UCSD-AML1 (cell line): ENCODE measurements around the gene PLSCR2.
"Not testable (repeated sequence)": the region's sequence is repeated elsewhere in the genome, so short reads cannot be mapped to it uniquely, and the experiment has no call there.

ENCODE experiments used
- DNase-seq: peaks from one replicate; lab custom pipeline; 2025; ENCODE audit not compliant: unreplicated experiment; lab: John Stamatoyannopoulos, UW

PLSCR2 gene, protein sequence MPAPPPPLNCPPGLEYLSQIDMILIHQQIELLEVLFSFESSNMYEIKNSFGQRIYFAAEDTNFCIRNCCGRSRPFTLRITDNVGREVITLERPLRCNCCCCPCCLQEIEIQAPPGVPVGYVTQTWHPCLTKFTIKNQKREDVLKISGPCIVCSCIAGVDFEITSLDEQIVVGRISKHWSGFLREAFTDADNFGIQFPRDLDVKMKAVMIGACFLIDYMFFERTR

DNA sequence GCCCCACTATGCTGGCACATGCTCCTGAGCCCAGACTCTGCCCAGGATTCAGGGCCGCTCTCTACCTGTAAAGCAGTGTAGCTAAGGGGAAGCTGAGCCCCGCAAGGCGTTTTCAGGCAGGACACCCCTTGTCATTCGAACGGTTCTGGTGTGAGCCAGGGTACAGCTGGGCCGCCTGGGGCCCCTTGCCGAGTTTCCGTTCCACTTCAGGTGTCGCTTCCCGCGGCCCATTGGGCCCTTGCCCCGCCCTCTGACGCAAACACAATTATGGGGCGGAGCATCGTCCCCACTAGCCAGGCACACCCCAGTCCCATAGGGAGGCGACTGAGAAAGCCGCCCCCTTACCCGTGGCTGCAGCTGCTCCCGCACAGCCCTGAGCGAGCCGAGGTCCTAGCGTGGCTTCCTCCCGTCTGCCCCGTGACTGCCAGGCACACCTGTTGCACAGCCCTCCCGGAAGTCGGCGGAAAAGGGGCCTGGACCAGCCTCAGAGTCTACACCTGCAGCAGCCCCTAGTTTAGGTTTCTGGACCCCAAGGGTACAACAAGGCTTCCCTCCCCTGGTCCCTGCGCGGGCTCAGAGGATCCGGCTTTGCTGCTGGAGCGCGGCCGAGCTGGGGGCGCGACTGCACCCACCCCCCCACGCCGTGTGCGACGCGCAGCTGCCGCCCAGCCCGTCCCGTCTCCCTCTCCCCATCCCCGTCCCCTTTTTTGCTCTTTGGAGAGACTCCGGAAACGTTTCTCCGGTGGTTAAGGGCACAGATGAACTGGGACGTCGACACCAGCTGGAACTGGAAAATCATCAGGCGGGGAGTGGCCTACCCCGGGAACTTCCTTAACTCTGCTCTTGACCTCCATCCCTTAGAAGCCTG is at the start of gene PLSCR2:
Gene PLSCR2 (minus strand): TSS at position 412 of the 868 bp plus-strand sequence. CDS start 9,657 bp downstream, outside the sequence.
- DNase-seq = no peak

DNA sequence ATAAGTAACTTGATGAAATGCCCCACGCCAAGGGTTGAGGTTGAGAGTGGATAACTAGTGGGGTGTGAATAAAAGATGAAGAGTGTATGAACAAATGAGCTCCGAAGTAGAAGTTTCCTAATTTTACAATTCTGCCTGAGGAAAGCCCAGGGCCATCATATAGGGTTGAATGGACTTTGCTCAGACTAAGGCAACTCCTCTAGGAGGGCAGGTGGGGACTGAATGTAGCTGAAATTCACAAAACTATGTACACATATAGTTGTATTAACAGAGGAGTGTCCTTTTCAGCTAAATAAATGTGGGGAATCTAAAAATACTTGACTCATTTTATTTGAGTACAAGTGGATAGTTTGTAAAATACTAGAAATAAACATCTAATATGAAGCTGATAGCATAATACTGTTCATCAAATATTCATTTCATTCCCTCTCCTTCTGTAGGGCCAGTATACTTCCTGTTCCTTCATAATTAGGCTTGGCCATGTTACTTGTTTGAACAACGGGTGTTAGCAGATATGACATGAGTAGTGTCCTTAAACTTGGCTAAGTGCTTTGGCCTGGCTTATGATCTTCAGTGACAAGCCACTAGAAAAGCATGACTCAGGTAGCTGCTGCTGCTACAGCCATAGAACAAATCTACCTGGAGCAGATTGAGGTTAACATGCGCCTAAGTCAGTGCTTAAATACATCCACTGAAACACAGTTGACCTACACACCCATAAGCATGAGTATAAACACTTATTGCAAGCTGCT is 48.5 kb upstream of the PLSCR2 start:
- DNase-seq = no peak

DNA sequence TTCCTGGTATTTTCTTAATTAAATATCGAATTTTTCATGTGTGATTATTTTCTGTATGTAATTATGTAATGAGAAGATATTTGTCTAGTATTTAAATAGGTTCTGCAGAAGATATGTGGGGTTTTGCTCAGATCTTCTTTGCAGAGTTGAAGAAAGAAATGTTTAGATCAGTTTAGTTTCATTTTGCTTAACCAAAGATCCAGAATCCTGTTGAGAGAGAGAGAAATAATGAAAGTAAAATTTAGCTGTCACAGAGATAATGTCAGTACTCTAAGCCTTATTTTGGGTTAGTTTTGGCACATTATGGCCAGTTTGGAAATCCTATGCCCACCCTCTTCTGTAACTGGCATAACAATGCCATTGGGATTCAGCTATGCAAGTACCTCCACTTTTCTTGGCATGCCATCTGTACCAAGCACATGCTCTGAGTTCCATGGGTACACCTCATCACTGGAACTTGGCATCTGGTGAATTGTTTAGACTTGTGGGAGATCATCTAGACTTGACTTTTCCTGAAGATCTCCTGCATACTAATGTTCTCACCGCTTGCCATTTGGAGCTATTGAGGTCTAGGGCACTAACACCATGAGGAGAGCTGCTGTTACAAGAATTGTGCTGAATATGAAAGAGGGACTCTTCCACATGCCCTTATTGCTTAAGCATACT is 44.2 kb upstream of the PLSCR2 start:
- DNase-seq = no peak

DNA sequence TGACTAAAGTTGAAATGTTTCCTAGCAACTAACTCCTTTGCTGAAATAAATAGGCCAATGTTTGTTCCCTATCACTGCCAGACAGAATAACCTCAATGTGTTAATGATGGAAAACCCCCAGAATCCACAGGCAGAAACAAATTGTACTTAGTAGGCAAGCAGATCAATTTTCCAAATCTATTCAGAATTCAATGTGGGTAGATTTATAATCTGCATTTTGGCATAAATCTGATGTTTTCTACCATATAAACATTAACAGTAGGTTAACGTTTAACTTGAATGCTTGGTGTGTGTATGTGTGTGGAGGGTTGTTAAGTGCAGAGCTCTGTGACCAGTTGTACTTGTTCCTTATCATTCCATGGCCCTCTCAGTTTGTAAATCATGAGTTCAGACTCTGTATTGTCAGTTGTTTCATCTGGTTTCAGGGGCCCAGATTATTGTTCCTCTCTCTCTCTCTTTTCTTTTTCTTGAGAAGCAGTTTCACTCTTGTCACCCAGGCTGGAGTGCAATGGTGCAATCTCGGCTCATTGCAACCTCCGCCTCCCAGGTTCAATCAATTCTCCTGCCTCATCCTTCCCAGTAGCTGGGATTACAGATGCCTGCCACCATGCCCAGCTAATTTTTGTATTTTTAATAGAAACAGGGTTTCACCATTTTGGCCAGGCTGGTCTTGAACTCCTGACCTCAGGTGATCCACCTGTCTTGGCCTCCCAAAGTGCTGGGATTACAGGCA is 42.2 kb upstream of the PLSCR2 start:
- no peak for DNase-seq

DNA sequence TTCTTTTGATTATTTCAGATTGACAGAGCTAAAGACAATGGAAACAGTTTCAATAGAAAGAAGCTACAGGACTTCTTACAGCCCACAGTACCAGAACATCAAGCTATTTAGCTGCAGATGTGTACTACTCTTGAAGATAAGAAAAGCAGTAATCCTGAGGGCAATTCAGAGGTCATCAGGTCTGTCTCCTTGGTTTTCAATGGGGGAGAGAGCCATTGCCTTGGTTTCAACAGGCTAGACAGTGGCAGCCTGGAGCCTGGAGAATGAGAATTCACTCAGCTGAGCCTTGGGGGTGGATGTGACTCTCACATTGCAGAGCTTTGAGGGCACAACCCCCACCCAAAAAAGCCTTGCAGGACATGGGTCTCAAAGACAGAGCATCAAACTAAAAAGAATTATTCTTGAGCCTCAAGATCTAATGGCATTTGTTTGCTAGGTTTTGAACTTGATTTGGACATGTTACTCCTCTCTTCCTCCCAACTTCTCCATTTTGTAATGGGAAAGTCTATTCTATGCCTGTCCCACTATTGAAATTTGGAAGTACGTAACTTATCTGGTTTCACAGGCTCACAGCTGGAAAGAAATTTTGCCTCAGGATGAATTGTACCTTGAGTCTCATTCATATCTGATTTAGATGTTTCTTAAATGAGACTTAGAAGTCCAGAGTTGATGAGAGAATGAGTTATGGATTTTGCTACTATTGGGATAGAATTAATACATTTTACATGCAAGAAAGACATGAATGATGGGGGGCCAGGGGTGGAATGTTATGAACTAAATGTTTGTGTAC is 38.2 kb upstream of the PLSCR2 start:
- peak; percentile 8 for DNase-seq

DNA sequence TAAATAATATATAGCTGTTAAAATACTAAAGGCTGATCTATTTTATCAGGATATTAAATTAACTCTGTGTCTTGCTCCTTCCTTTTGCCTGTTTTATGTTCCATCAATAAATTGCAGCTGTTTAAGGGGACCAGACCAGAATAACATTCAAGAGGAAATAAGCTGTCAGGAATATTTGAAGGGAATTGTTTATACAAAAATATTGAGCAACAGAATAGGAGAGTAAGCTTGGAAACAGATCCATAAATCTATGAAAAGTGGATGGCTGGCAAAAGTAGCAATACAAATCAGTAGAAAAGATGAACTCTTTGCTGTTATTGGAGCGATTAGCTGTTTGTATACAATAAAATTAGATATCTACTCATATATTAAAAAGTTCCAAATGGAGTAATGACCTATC is 36.2 kb upstream of the PLSCR2 start:
- DNase-seq = no peak

DNA sequence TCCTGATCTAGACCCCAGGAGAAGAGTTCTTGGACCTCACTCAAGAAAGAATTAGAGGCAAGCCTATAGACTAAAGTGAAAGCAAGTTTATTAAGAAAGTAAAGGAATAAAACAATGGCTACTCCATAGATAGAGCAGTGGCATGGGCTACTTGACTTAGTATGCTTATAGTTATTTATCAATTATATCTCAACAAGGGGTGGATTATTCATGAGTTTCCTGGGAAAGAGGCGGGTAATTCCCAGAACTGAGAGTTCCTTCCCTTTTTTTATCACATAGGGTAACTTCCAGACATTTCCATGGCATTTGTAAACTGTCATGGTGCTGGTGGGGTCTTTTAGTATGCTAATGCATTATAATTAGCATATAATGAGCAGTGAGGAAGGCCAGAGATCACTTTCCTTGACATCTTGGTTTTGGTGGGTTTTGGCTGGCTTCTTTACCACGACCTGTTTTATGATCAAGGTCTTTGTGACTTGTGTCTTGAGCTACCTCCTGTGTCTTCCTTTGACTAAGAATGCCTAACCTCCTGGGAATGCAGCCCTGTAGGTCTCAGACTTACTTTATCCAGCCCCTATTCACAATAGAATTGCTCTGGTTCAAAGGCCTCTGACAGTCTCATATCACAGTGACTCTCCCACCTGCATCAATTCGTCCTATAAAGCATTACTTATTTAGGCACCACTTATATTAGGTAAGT is 35.3 kb upstream of the PLSCR2 start:
- peak; percentile 5 for DNase-seq

DNA sequence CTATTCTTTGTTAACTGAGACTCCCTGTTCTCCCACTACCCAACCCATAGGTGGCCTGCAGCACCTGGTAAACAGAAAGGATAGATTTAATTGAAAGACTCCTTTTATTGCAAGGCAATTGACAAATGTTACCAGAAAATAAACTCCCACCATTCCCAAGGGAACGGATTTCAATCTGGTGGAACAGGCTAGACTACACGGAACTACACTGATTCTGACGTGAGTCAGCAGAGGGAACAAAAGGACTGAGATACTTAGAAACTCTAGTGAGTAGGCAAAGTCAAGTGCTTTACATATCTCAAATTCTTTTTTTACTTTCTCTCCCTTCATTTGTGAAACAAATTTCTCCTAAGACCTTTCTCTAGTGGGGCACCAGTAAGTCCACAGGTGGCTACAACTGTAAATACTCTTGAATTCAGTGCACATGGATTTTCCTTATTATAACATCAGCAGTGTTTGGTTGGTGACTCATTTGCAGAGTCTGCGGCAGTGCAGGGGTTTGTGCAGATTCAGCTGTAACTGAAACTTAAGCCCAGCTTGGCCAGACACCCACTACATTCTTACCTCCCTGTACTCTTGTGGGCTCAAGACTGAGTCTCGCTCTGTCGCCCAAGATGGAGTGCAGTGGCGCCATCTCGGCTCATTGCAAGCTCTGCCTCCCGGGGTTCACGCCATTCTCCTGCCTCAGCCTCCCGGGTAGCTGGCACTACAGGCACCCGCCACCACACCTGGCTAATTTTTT is 34.3 kb upstream of the PLSCR2 start:
- no peak for DNase-seq

DNA sequence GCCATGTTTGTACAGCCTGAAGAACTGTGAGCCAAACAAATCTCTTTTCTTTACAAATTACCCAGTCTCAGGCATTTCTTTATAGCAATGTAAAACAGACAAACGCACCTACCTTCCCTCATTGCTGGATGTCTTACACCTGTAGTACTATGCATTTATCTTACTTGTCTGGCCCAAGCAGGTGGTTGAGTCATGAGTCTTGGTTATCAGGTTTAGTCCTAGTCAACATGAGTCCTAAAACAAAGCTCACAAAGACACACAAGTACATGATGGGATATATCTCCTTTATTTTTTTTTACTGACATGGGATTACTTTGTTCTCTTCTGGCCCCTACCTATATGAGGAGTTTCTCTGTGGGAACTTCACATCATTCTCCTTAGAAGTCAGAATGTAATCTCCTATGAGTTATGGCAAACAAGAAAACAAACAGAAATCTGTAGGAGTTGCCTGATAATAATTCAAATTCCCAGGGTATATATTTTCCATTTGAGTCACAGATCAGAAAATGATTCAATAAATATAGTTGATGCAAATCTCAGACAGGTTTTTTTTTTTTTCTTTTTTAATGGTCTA is 33.6 kb upstream of the PLSCR2 start:
- no peak for DNase-seq

DNA sequence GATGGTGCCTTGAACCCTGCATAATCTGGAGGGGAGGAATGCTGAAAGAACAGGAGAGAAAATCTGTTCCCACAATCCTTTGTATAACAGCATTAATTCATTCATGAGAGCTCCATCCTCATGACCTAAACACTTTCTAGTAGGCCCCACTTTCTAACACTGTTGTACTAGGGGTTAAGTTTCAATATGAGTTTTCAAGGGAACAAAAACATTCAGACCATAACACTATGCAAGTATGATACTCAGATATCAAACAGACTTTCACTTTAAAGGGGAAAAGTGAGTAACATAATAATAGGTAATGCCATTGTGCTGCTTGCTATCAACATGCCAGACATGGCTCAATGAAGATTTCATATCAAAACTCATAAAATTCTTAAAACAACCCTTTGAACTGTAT is 32.4 kb upstream of the PLSCR2 start:
- no peak for DNase-seq

DNA sequence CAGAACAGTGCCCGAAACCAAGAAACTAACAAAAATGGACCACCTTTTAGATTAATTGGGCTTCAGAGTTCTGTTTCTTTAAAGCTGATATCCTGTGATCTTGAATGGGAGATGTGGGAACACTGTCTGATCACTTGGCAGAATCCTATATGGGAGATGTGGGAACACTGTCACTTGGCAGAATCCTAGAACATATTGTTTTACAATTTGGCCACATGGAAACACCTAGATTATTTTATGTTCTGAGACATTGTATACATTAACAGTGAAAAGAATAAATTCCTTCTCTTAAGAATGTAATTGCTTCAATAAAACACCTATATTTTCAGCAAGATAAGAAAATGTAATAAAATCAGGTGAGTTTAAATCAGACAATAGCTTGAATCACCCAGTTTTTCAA is 30.3 kb upstream of the PLSCR2 start:
- DNase-seq = no peak

DNA sequence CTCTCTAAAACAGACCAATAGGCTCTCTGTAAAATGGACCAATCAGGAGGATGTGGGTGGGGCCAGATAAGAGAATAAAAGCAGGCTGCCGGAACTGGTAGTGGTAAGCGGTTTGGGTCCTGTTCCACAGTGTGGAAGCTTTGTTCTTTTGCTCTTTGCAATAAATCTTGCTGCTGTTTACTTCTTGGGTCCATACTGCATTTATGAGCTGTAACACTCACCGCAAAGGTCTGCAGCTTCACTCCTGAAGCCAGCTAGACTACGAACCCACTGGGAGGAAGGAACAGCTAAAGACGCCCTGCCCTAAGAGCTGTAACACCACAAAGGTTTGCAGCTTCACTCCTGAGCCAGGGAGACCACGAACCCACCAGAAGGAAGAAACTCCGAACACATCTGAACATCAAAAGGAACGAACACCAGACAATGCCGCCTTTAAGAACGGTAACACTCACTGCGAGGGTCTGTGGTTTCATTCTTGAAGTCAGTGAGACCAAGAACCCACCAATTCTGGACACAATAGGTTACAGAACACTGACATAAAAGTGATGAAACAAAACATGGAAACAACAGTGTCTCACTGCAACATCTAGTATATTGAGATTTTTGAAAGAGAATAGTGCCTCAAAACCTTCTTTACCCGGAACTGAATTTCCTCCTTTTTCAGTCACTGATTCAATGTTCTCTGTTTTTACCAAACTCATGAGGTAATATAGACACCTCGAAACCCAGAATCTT is 28.8 kb upstream of the PLSCR2 start:
- no peak for DNase-seq

DNA sequence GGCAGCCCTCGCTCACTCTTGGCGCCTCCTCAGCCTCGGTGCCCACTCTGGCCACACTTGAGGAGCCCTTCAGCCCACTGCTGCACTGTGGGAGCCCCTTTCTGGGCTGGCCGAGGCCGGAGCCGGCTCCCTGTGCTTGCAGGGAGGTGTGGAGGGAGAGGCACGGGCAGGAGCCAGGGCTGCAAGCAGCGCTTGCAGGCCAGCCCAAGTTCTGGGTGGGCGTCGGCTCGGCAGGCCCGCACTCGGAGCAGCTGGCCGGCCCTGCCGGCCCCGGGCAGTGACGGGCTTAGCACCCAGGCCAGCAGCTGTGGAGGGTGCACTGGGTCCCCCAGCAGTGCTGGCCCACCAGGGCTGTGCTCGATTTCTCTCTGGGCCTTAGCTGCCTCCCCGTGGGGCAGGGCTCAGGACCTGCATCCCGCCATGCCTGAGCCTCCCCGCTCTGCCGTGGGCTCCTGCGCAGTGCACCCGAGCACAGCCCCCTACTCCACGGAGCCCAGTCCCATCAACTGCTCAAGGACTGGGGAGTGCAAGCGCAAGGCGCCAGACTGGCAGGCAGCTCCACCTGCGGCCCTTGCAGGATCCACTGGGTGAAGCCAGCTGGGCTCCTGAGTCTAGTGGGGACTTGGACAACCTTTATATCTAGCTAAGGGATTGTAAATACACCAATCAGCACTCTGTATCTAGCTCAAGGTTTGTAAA is 27.9 kb upstream of the PLSCR2 start:
- not testable (repeated sequence) for DNase-seq

DNA sequence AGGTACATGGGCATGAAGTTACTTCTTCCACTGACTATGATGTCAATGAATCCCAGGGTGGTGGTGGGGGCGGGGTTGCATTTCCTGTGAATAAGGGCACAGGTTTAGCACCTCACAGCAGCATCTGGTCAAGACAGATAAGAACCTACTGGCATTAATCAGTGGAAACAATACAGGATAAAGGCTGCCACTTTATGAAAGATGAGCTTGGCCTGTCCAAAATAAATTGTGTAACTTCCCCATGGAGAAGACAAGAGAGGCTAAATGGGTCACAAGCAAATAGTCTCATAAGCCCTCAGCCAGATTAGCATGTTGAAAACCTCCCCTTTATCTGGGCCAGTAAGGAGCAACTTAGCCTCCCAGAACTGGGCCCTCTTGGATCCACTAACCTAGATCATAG is 27.4 kb upstream of the PLSCR2 start:
- DNase-seq = peak; percentile 28

DNA sequence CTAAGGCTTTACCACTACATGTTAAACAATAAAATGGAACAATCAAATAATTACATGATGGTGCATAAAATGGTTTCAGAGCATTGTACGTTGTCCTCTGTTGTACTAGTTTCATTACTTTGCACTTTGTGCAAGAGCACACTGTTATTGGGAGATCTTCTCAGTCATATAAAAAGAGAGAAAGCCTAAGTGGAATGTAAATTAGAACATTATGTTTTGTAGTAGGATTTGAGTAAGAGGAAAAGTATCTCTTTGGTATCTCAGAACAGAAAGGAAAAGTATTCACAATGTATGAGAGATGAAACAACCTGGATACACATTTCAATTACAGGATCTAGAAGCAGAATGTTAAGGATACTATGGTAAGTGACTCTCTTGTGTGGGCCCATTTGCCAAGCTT is 26.9 kb upstream of the PLSCR2 start:
- no peak for DNase-seq

DNA sequence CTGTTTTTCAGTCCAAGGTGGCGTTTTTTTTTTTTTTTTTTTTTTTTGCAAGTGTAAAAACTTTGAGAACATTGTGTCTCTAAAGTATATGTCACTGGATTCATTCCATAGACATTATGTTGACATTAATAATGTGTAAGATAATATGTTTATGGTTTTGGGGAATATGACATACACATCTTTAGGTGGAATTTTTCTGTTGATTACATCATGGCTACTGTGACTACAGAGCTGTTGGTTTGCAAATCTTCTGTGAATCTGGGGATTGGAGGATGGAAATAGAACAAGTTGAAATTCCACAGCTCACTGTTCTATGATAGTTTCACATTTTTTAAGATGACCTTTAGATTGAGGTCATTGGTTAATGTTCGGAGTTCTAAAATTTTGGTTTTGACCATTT is 24.4 kb upstream of the PLSCR2 start:
- DNase-seq = no peak

DNA sequence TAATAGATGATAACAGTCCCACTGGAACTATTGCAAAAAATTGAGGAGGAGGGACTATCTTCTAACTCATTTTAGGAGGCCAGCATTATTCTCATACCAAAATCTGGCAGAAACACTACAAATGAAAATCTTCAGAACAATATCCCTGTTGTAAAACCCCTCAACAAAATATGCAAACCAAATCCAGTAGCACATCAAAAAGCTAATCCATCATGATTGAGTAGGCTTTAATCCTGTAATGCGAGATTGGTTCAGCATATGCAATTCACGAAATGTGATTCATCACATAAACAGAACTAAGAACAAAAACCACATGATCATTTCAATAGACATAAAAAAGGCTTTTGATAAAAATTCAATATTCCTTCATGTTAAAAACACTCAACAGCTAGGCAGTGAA is 23.9 kb upstream of the PLSCR2 start:
- no peak for DNase-seq
